Effector memory CD8-positive, alpha-beta T cell (primary cell): ENCODE measurements around the gene CNGB1.
A peak's percentile ranks its signal among the peaks of the same experiment; 100 is the strongest.
"Not testable (repeated sequence)": the region's sequence is repeated elsewhere in the genome, so short reads cannot be mapped to it uniquely, and the experiment has no call there.

Experiments
- ATAC-seq: fragments of 150-1000 bp; cut with Tn5 transposase; replicated peaks from 2 replicates; pipeline ENCODE4 v1.10.0; 2021; ENCODE audit warnings: mild to moderate bottlenecking, moderate library complexity
- DNase-seq, 3 experiments: peaks; one replicate each; pipeline ENCODE4 v3.0.0; 2021
- H3K27ac Mint-ChIP-seq, 2 donors: one replicate each; pipeline ENCODE4 v1.8.0; 2022; ENCODE audit warnings: mild to moderate bottlenecking in 2 of 2, mixed read lengths in 2 of 2, moderate library complexity in 2 of 2
- H3K27me3 Mint-ChIP-seq, 2 donors: one replicate each; pipeline ENCODE4 v1.8.0; 2022; ENCODE audit warnings: mixed read lengths in 2 of 2
- H3K36me3 Mint-ChIP-seq: one replicate; pipeline ENCODE4 v1.8.0; 2022; ENCODE audit warnings: mild to moderate bottlenecking, moderate library complexity, mixed read lengths; ENCODE audit not compliant: insufficient read depth
- H3K4me1 Mint-ChIP-seq, 2 donors: one replicate each; pipeline ENCODE4 v1.8.0; 2022; ENCODE audit warnings: low read depth in 2 of 2, mixed read lengths in 2 of 2
- H3K4me3 Mint-ChIP-seq, 2 donors: one replicate each; pipeline ENCODE4 v1.8.0; 2022; ENCODE audit warnings: mild to moderate bottlenecking in 2 of 2, mixed read lengths in 2 of 2, moderate library complexity in 2 of 2
- H3K9me3 Mint-ChIP-seq, 2 donors: one replicate each; pipeline ENCODE4 v1.8.0; 2022; ENCODE audit warnings: mixed read lengths in 2 of 2
- total RNA-seq, 9 experiments: gene quantifications; one replicate each; lab custom pipeline; 2026; lab: John Stamatoyannopoulos, UW

The CNGB1 gene
- total RNA-seq, result 0 reads per million in 9 experiments

- no peaks in the 10 kb centered on the region for H3K9me3 Mint-ChIP-seq
- peaks cover 0 to 2% of the 10 kb centered on the region in 2 donors for H3K4me1 Mint-ChIP-seq
- peaks cover 0 to 39% of the 10 kb centered on the region in 2 donors for H3K27me3 Mint-ChIP-seq
- DNase-seq (no peak), ATAC-seq (no peak)
- no peaks in the 10 kb centered on the region for H3K36me3 Mint-ChIP-seq
- H3K4me3 Mint-ChIP-seq, result no peak within 1 kb of the TSS
- H3K27ac Mint-ChIP-seq, result peak within 1 kb of the TSS in 1 of 2 donors; percentile 42
Observed at GRCh38 chr16:57970970-57971369, at the start of gene CNGB1. CNGB1 (minus strand) TSS chr16:57971128; CDS start chr16:57967286, 3,842 bp downstream.

GRCh38 chr16:58019866-58020538, 49.1 kb upstream of the CNGB1 start:
- Mint-ChIP-seq H3K27ac (peak overlapping the region; percentile 38 to 85), H3K27me3 (peaks cover 0 to 4% of the 10 kb centered on the region in 2 donors), H3K4me3 (no peak overlapping the region), H3K36me3 (peaks cover 13% of the 10 kb centered on the region), H3K4me1 (peaks cover 13 to 16% of the 10 kb centered on the region in 2 donors), H3K9me3 (no peaks in the 10 kb centered on the region)
- ATAC-seq, result peak; percentile 29
- no peak for DNase-seq

GRCh38 chr16:58018803-58019202, 47.9 kb upstream of the CNGB1 start:
- Mint-ChIP-seq H3K27ac (no peak overlapping the region), H3K9me3 (no peaks in the 10 kb centered on the region), H3K4me3 (no peak overlapping the region), H3K27me3 (no peaks in the 10 kb centered on the region), H3K4me1 (peaks cover 7 to 9% of the 10 kb centered on the region in 2 donors), H3K36me3 (peaks cover 13% of the 10 kb centered on the region)
- ATAC-seq (no peak), DNase-seq (no peak)

- H3K4me1 Mint-ChIP-seq, result peaks cover 7 to 9% of the 10 kb centered on the region in 2 donors
- ATAC-seq (no peak), DNase-seq (no peak)
- peaks cover 13% of the 10 kb centered on the region for H3K36me3 Mint-ChIP-seq
- no peak overlapping the region for H3K4me3 Mint-ChIP-seq
- no peaks in the 10 kb centered on the region for H3K9me3 Mint-ChIP-seq
- no peak overlapping the region for H3K27ac Mint-ChIP-seq
- H3K27me3 Mint-ChIP-seq, result no peaks in the 10 kb centered on the region
Observed at GRCh38 chr16:58016840-58017446, 46.0 kb upstream of the CNGB1 start.

- Mint-ChIP-seq H3K36me3 (peaks cover 24% of the 10 kb centered on the region), H3K9me3 (no peaks in the 10 kb centered on the region), H3K4me1 (peaks cover 0 to 4% of the 10 kb centered on the region in 2 donors), H3K27ac (no peak overlapping the region), H3K27me3 (no peaks in the 10 kb centered on the region), H3K4me3 (no peak overlapping the region)
- ATAC-seq, result no peak
- DNase-seq, result no peak
Observed at GRCh38 chr16:58013201-58013956, 42.5 kb upstream of the CNGB1 start.

- DNase-seq, result no peak
- ATAC-seq, result no peak
- Mint-ChIP-seq H3K27me3 (no peaks in the 10 kb centered on the region), H3K4me1 (peaks cover 0 to 9% of the 10 kb centered on the region in 2 donors), H3K9me3 (no peaks in the 10 kb centered on the region), H3K27ac (no peak overlapping the region), H3K36me3 (peaks cover 26% of the 10 kb centered on the region), H3K4me3 (no peak overlapping the region)
Observed at GRCh38 chr16:58012481-58012880, 41.6 kb upstream of the CNGB1 start.

- H3K36me3 Mint-ChIP-seq, result peaks cover 26% of the 10 kb centered on the region
- H3K27ac Mint-ChIP-seq, result no peak overlapping the region
- DNase-seq, result no peak
- H3K4me3 Mint-ChIP-seq, result no peak overlapping the region
- ATAC-seq, result no peak
- peaks cover 0 to 9% of the 10 kb centered on the region in 2 donors for H3K4me1 Mint-ChIP-seq
- H3K27me3 Mint-ChIP-seq, result no peaks in the 10 kb centered on the region
- H3K9me3 Mint-ChIP-seq, result no peaks in the 10 kb centered on the region
Observed at GRCh38 chr16:58011652-58012051, 40.7 kb upstream of the CNGB1 start.

GRCh38 chr16:58010886-58011285, 40.0 kb upstream of the CNGB1 start:
- Mint-ChIP-seq H3K36me3 (peaks cover 34% of the 10 kb centered on the region), H3K9me3 (no peaks in the 10 kb centered on the region), H3K27me3 (no peaks in the 10 kb centered on the region), H3K4me1 (peaks cover 0 to 9% of the 10 kb centered on the region in 2 donors), H3K4me3 (no peak overlapping the region), H3K27ac (no peak overlapping the region)
- no peak for ATAC-seq
- DNase-seq, result no peak

- no peak for DNase-seq
- Mint-ChIP-seq H3K4me1 (peaks cover under 1 to 9% of the 10 kb centered on the region in 2 donors), H3K36me3 (peaks cover 36% of the 10 kb centered on the region), H3K4me3 (no peak overlapping the region), H3K27ac (peak overlapping the region in 1 of 2 donors; percentile 55), H3K9me3 (no peaks in the 10 kb centered on the region), H3K27me3 (no peaks in the 10 kb centered on the region)
- ATAC-seq, result no peak
Observed at GRCh38 chr16:58009856-58010416, 39.0 kb upstream of the CNGB1 start.

GRCh38 chr16:58004736-58005135, 33.8 kb upstream of the CNGB1 start:
- not testable (repeated sequence) for H3K27me3 Mint-ChIP-seq, H3K4me3 Mint-ChIP-seq, DNase-seq, H3K9me3 Mint-ChIP-seq, ATAC-seq
- H3K4me1 Mint-ChIP-seq, result peaks cover 26 to 36% of the 10 kb centered on the region in 2 donors
- peak overlapping the region in 1 of 2 donors; percentile 14 for H3K27ac Mint-ChIP-seq
- peaks cover 44% of the 10 kb centered on the region for H3K36me3 Mint-ChIP-seq

GRCh38 chr16:58002936-58003335, 32.0 kb upstream of the CNGB1 start:
- ATAC-seq (no peak), DNase-seq (no peak)
- H3K9me3 Mint-ChIP-seq, result no peaks in the 10 kb centered on the region
- peak overlapping the region; percentile 49 to 90 for H3K27ac Mint-ChIP-seq
- no peaks in the 10 kb centered on the region for H3K27me3 Mint-ChIP-seq
- H3K36me3 Mint-ChIP-seq, result peaks cover 51% of the 10 kb centered on the region
- peaks cover 41 to 48% of the 10 kb centered on the region in 2 donors for H3K4me1 Mint-ChIP-seq
- H3K4me3 Mint-ChIP-seq, result no peak overlapping the region

GRCh38 chr16:58002416-58002800, 31.5 kb upstream of the CNGB1 start:
- H3K27me3 Mint-ChIP-seq, result no peaks in the 10 kb centered on the region
- peaks cover 46 to 52% of the 10 kb centered on the region in 2 donors for H3K4me1 Mint-ChIP-seq
- DNase-seq, result no peak
- peak overlapping the region; percentile 90 to 92 for H3K4me3 Mint-ChIP-seq
- H3K36me3 Mint-ChIP-seq, result peaks cover 54% of the 10 kb centered on the region
- no peaks in the 10 kb centered on the region for H3K9me3 Mint-ChIP-seq
- peak overlapping the region; percentile 49 to 90 for H3K27ac Mint-ChIP-seq
- ATAC-seq, result no peak

- no peak for ATAC-seq
- no peaks in the 10 kb centered on the region for H3K27me3 Mint-ChIP-seq
- H3K27ac Mint-ChIP-seq, result peak overlapping the region; percentile 90
- no peaks in the 10 kb centered on the region for H3K9me3 Mint-ChIP-seq
- peaks cover 59% of the 10 kb centered on the region for H3K36me3 Mint-ChIP-seq
- H3K4me1 Mint-ChIP-seq, result peaks cover 49 to 54% of the 10 kb centered on the region in 2 donors
- H3K4me3 Mint-ChIP-seq, result peak overlapping the region; percentile 90 to 92
- no peak for DNase-seq
Observed at GRCh38 chr16:58001781-58002415, 31.0 kb upstream of the CNGB1 start.
